Measurements from ENCODE around the gene ZEB1. TPM values are rescaled to one million over a fixed set of nuclear protein-coding genes. Genes with fewer than 3 reads are reported as not detected.

The ZEB1 gene
- total RNA-seq, 1 donor from 2014 or later: 29.9 TPM

- H3K27ac Mint-ChIP-seq: no peak overlapping the region
- no peak overlapping the region for H3K4me3 Mint-ChIP-seq
- H3K36me3 Mint-ChIP-seq: peaks cover 4% of the 10 kb centered on the region
- no peak for DNase-seq (ENCODE audit: extremely low spot score, unreplicated experiment)
- H3K27me3 Mint-ChIP-seq: peaks cover 2% of the 10 kb centered on the region
- TF ChIP-seq CTCF (conservative IDR thresholded peaks at IDR 0.05): no peak
- no peaks in the 10 kb centered on the region for H3K9me3 Mint-ChIP-seq
- no peaks in the 10 kb centered on the region for H3K4me1 Mint-ChIP-seq (ENCODE audit: unreplicated experiment)
These were observed 137.5 kb downstream of the ZEB1 start for GRCh38 chr10:31456468-31456867.

- H3K27ac Mint-ChIP-seq: no peak overlapping the region
- no peak overlapping the region for H3K4me3 Mint-ChIP-seq
- H3K36me3 Mint-ChIP-seq: peaks cover 13% of the 10 kb centered on the region
- no peaks in the 10 kb centered on the region for H3K27me3 Mint-ChIP-seq
- H3K9me3 Mint-ChIP-seq: no peaks in the 10 kb centered on the region
- no peak for DNase-seq (ENCODE audit: extremely low spot score, unreplicated experiment)
- H3K4me1 Mint-ChIP-seq (ENCODE audit: unreplicated experiment): no peaks in the 10 kb centered on the region
- no peak for TF ChIP-seq CTCF (conservative IDR thresholded peaks at IDR 0.05)
These were observed 138.8 kb downstream of the ZEB1 start for GRCh38 chr10:31457858-31458257.

GRCh38 chr10:31458974-31459373, 140.0 kb downstream of the ZEB1 start:
- H3K36me3 Mint-ChIP-seq: peaks cover 23% of the 10 kb centered on the region
- no peak for TF ChIP-seq CTCF (conservative IDR thresholded peaks at IDR 0.05)
- no peaks in the 10 kb centered on the region for H3K27me3 Mint-ChIP-seq
- no peaks in the 10 kb centered on the region for H3K9me3 Mint-ChIP-seq
- no peak for DNase-seq (ENCODE audit: extremely low spot score, unreplicated experiment)
- no peak overlapping the region for H3K4me3 Mint-ChIP-seq
- no peaks in the 10 kb centered on the region for H3K4me1 Mint-ChIP-seq (ENCODE audit: unreplicated experiment)
- H3K27ac Mint-ChIP-seq: no peak overlapping the region

- Mint-ChIP-seq H3K4me3 (no peak overlapping the region), H3K9me3 (no peaks in the 10 kb centered on the region), H3K27me3 (no peaks in the 10 kb centered on the region), H3K4me1 (ENCODE audit: unreplicated experiment) (no peaks in the 10 kb centered on the region), H3K27ac (no peak overlapping the region), H3K36me3 (peaks cover 19% of the 10 kb centered on the region)
- no peak for TF ChIP-seq CTCF (conservative IDR thresholded peaks at IDR 0.05)
- no peak for DNase-seq (ENCODE audit: extremely low spot score, unreplicated experiment)
These were observed 141.2 kb downstream of the ZEB1 start for GRCh38 chr10:31460242-31460641.

GRCh38 chr10:31464552-31464951, 145.5 kb downstream of the ZEB1 start:
- no peak for DNase-seq (ENCODE audit: extremely low spot score, unreplicated experiment)
- H3K27ac Mint-ChIP-seq: no peak overlapping the region
- peaks cover 9% of the 10 kb centered on the region for H3K9me3 Mint-ChIP-seq
- H3K4me1 Mint-ChIP-seq (ENCODE audit: unreplicated experiment): no peaks in the 10 kb centered on the region
- H3K27me3 Mint-ChIP-seq: no peaks in the 10 kb centered on the region
- TF ChIP-seq CTCF (conservative IDR thresholded peaks at IDR 0.05): no peak
- peaks cover 41% of the 10 kb centered on the region for H3K36me3 Mint-ChIP-seq
- H3K4me3 Mint-ChIP-seq: no peak overlapping the region

GRCh38 chr10:31466313-31466712, 147.3 kb downstream of the ZEB1 start:
- Mint-ChIP-seq H3K27ac (no peak overlapping the region), H3K4me3 (no peak overlapping the region), H3K9me3 (peaks cover 9% of the 10 kb centered on the region), H3K4me1 (ENCODE audit: unreplicated experiment) (no peaks in the 10 kb centered on the region), H3K27me3 (no peaks in the 10 kb centered on the region), H3K36me3 (peaks cover 41% of the 10 kb centered on the region)
- DNase-seq (ENCODE audit: extremely low spot score, unreplicated experiment): no peak
- TF ChIP-seq CTCF (conservative IDR thresholded peaks at IDR 0.05): no peak

Data from type B pancreatic cell (in vitro differentiated cells).